Activated CD8-positive, alpha-beta memory T cell treated with anti-CD3 and anti-CD28 coated beads, Interleukin-2, amount 50 U/mL, for 1 hour (primary cell): ENCODE results near the gene FAM193A.
A peak's percentile ranks its signal among the peaks of the same experiment; 100 is the strongest.
"Not testable (repeated sequence)": the region's sequence is repeated elsewhere in the genome, so short reads cannot be mapped to it uniquely, and the experiment has no call there.

Experiments used
- DNase-seq: peaks from one replicate; pipeline ENCODE4 v3.0.0-alpha.2; 2020; ENCODE audit errors: extremely low read depth

The FAM193A gene

GRCh38 chr4:2514944-2515343 lies 21.5 kb upstream of the FAM193A start:
- DNase-seq, result not testable (repeated sequence)

- no peak for DNase-seq
Measured at GRCh38 chr4:2515830-2516550, 20.5 kb upstream of the FAM193A start.

DNA sequence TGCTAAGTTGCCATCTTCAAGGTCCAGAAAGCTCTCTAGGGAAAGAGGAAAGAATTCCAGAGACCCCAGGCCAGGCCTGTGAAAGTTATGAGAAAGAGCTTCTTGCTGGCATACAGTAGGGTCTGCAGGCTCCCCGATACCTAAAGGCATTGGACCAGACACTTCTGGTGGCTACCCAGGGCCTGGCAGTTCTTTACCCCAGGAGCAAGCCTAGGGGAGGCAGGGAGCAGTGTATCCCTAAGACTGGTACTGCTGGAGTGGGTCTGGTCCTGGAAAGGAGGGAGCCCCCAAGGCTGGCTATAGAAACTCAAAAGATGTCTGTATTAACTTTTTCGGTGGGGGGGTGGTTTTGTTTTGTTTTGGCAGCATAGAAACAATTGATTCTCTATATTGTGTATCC lies 19.8 kb upstream of the FAM193A start:
- DNase-seq, result no peak

DNA sequence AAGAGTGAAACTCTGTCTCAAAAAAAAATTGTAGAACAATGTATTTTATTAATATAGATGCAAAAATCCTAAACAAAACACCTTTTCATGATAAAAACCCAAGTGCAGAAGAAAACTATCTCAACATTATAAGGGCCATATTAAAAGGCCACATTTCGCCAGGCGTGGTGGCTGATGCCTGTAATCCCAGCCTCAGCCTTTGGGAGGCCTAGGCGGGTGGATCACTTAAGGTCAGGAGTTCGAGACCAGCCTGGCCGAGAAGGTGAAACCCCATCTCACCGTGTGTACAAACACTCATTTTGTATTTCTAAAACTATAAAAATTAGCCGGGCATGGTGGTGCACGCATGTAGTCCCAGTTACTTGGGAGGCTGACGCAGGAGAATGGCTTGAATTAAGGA lies 9.9 kb upstream of the FAM193A start:
- DNase-seq, result no peak

GRCh38 chr4:2534904-2535375 lies 1.5 kb upstream of the FAM193A start:
- DNase-seq, result no peak

GRCh38 chr4:2535376-2536192 lies 863 bp upstream of the FAM193A start:
- DNase-seq, result no peak

- no peak for DNase-seq
Measured at GRCh38 chr4:2537011-2537830, 774 bp downstream of the FAM193A start.

DNA sequence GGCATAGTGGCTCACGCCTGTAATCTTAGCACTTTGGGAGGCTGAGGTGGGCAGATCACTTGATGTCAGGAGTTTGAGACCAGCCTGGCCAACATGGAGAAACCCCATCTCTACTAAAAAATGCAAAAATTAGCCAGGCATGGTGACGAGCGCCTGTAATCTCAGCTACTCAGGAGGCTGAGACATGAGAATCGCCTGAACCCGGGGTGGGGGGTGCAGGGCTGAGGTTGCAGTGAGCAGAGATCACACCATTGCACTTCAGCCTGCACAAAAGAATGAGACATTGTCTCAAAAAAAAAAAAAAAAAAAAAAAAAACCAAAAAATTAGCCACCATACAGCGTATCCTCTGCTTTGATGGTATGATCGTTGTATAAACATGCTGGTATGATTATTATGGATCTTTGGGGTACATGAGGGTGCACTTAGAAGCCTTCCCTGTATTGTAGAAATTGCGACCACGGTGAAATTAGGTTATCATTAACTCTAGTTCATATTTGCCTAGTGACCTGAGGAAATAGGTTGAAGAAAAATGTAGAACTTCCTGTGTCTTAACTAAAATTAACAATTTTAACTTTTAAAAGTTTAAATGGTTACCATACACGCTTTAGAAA lies 7.2 kb downstream of the FAM193A start:
- DNase-seq, result not testable (repeated sequence)

DNA sequence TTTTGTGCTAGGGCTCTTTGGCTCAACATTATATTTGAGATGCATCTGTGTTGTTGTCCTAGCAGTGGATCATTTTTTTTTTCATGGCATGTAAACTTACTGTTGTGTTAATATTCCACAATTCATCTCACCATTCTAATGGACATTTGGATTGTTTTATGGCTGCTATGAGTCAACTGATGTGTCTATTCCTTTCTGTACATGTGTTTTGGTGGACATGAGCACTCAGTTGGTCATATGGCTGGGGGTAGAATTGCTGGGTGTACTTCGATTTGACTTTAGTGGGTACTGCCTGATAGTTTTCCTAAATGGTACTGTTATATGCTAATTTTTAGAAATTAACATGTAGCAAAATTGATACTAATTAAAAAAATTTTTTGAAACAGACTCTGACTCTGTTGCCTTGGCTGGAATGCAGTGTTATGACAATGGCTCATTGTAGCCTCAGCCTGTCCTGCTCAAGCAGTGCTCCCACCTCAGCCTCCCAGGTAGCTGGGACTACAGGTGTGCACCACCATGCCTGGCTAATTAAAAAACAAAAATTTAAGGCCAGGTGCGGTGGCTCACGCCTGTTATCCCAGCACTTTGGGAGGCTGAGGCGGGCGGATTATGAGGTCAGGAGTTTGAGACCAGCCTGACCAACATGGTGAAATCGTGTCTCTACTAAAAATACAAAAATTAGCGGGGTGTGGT lies 9.0 kb downstream of the FAM193A start:
- DNase-seq, result no peak

- no peak for DNase-seq
Measured at GRCh38 chr4:2546286-2546823, 9.9 kb downstream of the FAM193A start.

DNA sequence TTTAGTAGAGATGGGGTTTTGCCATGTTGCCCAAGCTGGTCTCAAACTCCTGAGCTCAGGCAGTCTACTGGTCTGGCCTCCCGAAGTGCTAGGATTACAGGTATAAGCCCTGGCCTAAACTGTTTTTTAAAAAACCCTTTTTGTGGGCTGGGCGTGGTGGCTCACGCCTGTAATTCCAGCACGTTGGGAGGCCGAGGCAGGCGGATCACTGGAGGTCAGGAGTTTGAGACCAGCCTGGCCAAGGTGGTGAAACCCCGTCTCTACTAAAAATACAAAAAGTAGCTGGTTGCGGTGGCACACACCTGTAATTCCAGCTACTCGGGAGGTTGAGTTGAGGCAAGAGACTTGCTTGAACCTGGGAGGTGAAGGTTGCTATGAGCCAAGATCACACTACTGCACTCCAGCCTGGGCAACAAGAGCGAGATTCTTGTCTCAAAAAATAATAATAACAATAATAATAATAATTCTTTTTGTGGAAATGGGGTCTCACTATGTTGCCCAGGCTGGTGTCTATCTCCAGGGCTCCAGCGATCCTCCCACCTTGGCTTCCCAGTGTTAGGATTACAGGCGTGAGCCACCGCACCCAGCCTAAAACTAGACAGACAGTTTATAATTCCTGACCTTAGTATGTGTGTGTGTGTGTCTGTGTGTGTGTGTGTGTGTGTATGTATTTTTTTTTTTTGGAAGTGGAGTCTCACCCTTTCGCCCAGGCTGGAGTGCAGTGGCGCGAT lies 10.7 kb downstream of the FAM193A start:
- not testable (repeated sequence) for DNase-seq

- DNase-seq, result no peak
Measured at GRCh38 chr4:2551118-2551517, 14.7 kb downstream of the FAM193A start.

DNA sequence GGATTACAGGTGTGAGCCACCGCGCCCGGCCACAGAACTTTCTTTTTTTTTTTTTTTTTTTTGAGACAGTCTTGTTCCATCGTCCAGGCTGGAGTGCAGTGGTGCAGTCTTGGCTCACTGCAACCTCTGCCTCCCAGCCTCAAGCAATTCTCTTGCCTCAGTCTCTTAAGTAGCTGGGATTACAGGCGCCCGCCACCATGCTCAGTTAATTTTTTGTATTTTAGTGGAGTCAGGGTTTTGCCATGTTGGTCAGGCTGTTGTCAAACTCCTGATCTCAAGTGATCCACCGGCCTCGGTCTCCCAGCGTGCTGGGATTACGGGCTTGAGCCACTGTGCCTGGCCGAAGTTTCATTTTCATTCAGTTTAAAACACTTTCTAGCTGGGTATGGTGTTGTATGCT lies 16.4 kb downstream of the FAM193A start:
- no peak for DNase-seq

DNA sequence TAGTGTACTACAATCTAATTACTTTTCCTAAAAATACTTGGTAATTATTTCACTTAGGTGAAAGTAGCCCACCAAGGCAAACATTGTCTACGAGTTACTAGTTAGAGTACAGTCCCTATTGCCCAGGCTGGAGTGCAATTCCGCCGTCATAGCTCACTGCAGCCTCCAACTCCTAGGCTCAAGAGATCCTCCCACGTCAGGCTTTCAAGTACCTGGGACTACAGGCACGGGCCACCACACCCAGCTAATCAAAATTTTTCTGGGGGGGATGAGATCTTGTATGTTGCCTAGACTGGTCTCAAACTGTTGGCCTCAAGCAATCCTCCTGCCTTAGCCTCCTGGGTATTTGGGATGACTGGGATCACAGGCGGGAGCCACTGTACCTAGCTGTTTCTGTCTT lies 21.9 kb downstream of the FAM193A start:
- DNase-seq, result no peak

DNA sequence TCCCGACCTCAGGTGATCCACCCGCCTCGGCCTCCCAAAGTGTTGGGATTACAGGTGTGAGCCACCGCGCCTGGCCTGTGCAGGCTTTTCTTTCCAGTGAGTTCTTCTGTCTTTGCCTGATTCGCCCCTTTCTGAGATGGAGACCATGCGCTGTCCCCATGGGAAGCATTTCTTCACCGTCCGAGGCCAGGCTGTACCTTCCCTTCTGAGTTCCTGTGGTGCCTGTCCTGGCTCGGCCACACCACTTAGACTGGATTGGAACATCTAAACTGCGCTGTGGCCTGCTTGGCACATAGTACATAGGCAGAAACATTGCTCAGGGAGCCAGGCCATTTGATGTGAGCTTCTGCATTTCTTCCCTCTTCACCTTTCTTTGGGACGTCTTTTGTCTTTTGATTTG lies 23.7 kb downstream of the FAM193A start:
- no peak for DNase-seq

DNA sequence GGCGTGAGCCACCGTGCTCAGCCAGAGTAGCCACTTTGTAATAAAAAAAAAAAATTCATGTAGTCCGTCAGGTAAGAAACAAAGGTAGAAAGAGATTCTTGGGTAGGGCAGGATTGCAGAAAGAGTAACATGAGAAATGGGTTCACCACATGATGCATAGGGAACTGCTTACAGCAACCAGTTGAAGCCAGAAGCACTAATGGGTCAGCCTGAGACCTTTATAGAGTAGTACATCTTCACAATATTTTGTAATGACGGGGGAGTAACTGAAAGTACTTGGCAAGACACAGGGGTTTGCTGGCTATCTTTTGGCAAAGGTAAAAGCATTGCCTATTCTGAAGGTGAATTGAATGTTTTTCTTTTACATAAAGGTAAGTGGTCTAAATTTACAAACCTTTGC lies 29.1 kb downstream of the FAM193A start:
- no peak for DNase-seq

- DNase-seq, result no peak
Measured at GRCh38 chr4:2570036-2570435, 33.6 kb downstream of the FAM193A start.

DNA sequence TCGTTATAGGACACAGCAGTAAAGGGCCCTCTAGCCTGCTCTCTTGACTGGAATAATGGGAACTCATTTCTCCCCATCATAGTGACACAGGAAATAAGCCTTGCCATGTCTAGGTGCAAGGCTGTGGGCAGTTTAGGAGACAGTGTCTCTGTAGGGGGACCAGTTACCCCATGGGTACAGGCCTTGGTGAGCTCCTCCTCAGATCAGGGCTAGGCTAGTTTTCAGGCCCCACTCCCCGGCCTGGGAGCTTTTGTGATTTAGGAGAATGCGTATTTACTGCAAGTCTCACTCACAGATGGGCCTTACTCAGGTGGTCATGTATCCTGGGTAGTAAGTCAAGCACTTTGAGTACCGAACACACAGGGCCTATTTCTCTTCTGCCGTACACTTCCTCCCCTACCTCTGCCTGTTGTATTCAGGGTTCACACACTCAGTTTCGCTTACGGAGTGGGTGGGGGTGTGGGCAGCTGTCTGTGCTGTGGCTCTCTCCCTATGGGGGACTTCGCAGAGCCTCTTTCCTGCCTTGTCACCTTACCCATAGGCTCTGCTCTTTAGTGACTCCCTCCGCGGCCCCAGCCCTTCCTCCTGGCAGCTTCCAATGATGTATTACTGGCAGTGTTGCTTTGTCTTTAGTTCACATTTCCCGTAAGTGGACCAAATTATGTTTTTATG lies 34.2 kb downstream of the FAM193A start:
- DNase-seq, result peak; percentile 14

DNA sequence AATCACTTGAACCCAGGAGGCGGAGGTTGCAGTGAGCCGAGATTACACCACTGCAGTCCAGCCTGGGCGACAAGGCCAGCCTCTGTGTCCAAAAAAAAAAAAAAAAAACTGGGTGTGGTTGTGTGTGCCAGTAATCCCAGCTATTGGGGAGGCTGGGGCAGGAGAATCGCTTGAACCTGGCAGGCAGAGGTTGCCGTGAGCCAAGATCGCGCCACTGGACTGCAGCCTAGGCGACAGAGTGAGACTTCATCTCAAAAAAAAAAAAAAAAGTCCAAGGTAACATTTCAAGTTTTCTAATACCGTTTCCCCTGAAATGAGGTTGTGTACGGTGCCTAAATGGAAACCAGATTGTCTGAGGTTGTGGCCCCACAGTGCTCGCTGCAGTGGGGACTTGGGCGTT lies 35.6 kb downstream of the FAM193A start:
- no peak for DNase-seq

GRCh38 chr4:2572866-2573265 lies 36.4 kb downstream of the FAM193A start:
- no peak for DNase-seq
